Measurements from ENCODE around the gene LDLRAD4. TPM values are rescaled to one million over a fixed set of nuclear protein-coding genes. Genes with fewer than 3 reads are reported as not detected.

The LDLRAD4 gene
- total RNA-seq, 2 donors from 2014 or later: 33.1 to 41.2 TPM

- Histone ChIP-seq H3K9me3 (no peaks in the 10 kb centered on the region), H3K36me3 (peaks cover 11% of the 10 kb centered on the region), H3K4me3 (no peak overlapping the region), H3K4me1 (peaks cover 0 to 41% of the 10 kb centered on the region in 2 donors), H3K27me3 (no peaks in the 10 kb centered on the region), H3K27ac (peak overlapping the region; percentile 90 to 93)
- TF ChIP-seq CTCF (IDR thresholded peaks at IDR 0.05): no peak
- no peak for DNase-seq (ENCODE audit: low spot score)
Measured at GRCh38 chr18:13501543-13501887, 283.0 kb downstream of the LDLRAD4 start.

- H3K9me3 ChIP-seq: no peaks in the 10 kb centered on the region
- DNase-seq (ENCODE audit: low spot score): no peak
- peak overlapping the region; percentile 90 to 93 for H3K27ac ChIP-seq
- no peak overlapping the region for H3K4me3 ChIP-seq
- H3K36me3 ChIP-seq: peaks cover 11% of the 10 kb centered on the region
- H3K27me3 ChIP-seq: no peaks in the 10 kb centered on the region
- TF ChIP-seq CTCF (IDR thresholded peaks at IDR 0.05): no peak
- H3K4me1 ChIP-seq: peaks cover 0 to 41% of the 10 kb centered on the region in 2 donors
Measured at GRCh38 chr18:13501891-13502290, 283.3 kb downstream of the LDLRAD4 start.

GRCh38 chr18:13502585-13502984 is 284.0 kb downstream of the LDLRAD4 start:
- Histone ChIP-seq H3K9me3 (no peaks in the 10 kb centered on the region), H3K27me3 (no peaks in the 10 kb centered on the region), H3K27ac (peak overlapping the region; percentile 90 to 93), H3K4me1 (peaks cover 0 to 41% of the 10 kb centered on the region in 2 donors), H3K36me3 (peaks cover 11% of the 10 kb centered on the region), H3K4me3 (no peak overlapping the region)
- DNase-seq (ENCODE audit: low spot score): peak; percentile 75
- no peak for TF ChIP-seq CTCF (IDR thresholded peaks at IDR 0.05)

- peak overlapping the region in 1 of 2 donors; percentile 93 for H3K27ac ChIP-seq
- TF ChIP-seq CTCF (IDR thresholded peaks at IDR 0.05): no peak
- H3K9me3 ChIP-seq: no peaks in the 10 kb centered on the region
- H3K36me3 ChIP-seq: peaks cover 2% of the 10 kb centered on the region
- no peaks in the 10 kb centered on the region for H3K27me3 ChIP-seq
- H3K4me3 ChIP-seq: no peak overlapping the region
- peaks cover 0 to 41% of the 10 kb centered on the region in 2 donors for H3K4me1 ChIP-seq
- no peak for DNase-seq (ENCODE audit: low spot score)
Measured at GRCh38 chr18:13503836-13504235, 285.3 kb downstream of the LDLRAD4 start.

- no peaks in the 10 kb centered on the region for H3K9me3 ChIP-seq
- H3K4me3 ChIP-seq: no peak overlapping the region
- H3K4me1 ChIP-seq: peaks cover 0 to 27% of the 10 kb centered on the region in 2 donors
- TF ChIP-seq CTCF (IDR thresholded peaks at IDR 0.05): no peak
- no peak for DNase-seq (ENCODE audit: low spot score)
- no peaks in the 10 kb centered on the region for H3K27me3 ChIP-seq
- no peak overlapping the region for H3K27ac ChIP-seq
- H3K36me3 ChIP-seq: no peaks in the 10 kb centered on the region
Measured at GRCh38 chr18:13505780-13506345, 287.3 kb downstream of the LDLRAD4 start.

GRCh38 chr18:13510594-13510993 is 292.0 kb downstream of the LDLRAD4 start:
- H3K4me1 ChIP-seq: peaks cover 0 to 9% of the 10 kb centered on the region in 2 donors
- H3K4me3 ChIP-seq: no peak overlapping the region
- no peaks in the 10 kb centered on the region for H3K9me3 ChIP-seq
- no peaks in the 10 kb centered on the region for H3K27me3 ChIP-seq
- no peak for DNase-seq (ENCODE audit: low spot score)
- H3K27ac ChIP-seq: no peak overlapping the region
- no peak for TF ChIP-seq CTCF (IDR thresholded peaks at IDR 0.05)
- H3K36me3 ChIP-seq: no peaks in the 10 kb centered on the region
